Measurements from ENCODE around the gene CCAR1.

CCAR1 gene, protein sequence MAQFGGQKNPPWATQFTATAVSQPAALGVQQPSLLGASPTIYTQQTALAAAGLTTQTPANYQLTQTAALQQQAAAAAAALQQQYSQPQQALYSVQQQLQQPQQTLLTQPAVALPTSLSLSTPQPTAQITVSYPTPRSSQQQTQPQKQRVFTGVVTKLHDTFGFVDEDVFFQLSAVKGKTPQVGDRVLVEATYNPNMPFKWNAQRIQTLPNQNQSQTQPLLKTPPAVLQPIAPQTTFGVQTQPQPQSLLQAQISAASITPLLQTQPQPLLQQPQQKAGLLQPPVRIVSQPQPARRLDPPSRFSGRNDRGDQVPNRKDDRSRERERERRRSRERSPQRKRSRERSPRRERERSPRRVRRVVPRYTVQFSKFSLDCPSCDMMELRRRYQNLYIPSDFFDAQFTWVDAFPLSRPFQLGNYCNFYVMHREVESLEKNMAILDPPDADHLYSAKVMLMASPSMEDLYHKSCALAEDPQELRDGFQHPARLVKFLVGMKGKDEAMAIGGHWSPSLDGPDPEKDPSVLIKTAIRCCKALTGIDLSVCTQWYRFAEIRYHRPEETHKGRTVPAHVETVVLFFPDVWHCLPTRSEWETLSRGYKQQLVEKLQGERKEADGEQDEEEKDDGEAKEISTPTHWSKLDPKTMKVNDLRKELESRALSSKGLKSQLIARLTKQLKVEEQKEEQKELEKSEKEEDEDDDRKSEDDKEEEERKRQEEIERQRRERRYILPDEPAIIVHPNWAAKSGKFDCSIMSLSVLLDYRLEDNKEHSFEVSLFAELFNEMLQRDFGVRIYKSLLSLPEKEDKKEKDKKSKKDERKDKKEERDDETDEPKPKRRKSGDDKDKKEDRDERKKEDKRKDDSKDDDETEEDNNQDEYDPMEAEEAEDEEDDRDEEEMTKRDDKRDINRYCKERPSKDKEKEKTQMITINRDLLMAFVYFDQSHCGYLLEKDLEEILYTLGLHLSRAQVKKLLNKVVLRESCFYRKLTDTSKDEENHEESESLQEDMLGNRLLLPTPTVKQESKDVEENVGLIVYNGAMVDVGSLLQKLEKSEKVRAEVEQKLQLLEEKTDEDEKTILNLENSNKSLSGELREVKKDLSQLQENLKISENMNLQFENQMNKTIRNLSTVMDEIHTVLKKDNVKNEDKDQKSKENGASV

GRCh38 chr10:68720793-68721672 lies at the start of gene CCAR1:
CCAR1 (plus strand) TSS chr10:68721239; CDS start chr10:68722505, 1,266 bp downstream.
- TF ChIP-seq, protein P1, sequence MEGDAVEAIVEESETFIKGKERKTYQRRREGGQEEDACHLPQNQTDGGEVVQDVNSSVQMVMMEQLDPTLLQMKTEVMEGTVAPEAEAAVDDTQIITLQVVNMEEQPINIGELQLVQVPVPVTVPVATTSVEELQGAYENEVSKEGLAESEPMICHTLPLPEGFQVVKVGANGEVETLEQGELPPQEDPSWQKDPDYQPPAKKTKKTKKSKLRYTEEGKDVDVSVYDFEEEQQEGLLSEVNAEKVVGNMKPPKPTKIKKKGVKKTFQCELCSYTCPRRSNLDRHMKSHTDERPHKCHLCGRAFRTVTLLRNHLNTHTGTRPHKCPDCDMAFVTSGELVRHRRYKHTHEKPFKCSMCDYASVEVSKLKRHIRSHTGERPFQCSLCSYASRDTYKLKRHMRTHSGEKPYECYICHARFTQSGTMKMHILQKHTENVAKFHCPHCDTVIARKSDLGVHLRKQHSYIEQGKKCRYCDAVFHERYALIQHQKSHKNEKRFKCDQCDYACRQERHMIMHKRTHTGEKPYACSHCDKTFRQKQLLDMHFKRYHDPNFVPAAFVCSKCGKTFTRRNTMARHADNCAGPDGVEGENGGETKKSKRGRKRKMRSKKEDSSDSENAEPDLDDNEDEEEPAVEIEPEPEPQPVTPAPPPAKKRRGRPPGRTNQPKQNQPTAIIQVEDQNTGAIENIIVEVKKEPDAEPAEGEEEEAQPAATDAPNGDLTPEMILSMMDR (IDR thresholded peaks at IDR 0.05): no peak

- TF ChIP-seq, protein P1 (IDR thresholded peaks at IDR 0.05): no peak
Measured at GRCh38 chr10:68684413-68684812, 36.6 kb upstream of the CCAR1 start.

DNA sequence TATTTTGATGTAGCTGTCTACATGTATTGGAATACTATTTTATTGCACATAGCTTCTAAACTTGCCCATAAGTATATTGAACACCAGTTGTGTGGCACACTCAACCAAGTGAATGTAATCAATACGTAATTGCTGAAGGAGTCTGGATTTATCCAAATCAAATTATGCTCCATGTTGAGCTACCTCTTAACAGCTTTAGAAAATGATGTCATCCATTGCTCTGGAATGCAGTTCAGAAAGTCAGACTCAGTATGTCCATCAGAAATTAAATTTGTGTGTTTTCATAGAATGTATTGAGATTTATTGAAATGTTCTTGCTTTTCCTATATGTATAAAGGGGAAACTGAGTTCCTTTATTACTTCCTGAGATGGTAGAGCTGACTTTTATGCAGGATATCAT lies 25.0 kb upstream of the CCAR1 start:
- TF ChIP-seq, protein P1 (IDR thresholded peaks at IDR 0.05): no peak

GRCh38 chr10:68697106-68697505 lies 23.9 kb upstream of the CCAR1 start:
- TF ChIP-seq, protein P1 (IDR thresholded peaks at IDR 0.05): no peak

GRCh38 chr10:68700197-68700596 lies 20.8 kb upstream of the CCAR1 start:
- TF ChIP-seq, protein P1 (IDR thresholded peaks at IDR 0.05): no peak

DNA sequence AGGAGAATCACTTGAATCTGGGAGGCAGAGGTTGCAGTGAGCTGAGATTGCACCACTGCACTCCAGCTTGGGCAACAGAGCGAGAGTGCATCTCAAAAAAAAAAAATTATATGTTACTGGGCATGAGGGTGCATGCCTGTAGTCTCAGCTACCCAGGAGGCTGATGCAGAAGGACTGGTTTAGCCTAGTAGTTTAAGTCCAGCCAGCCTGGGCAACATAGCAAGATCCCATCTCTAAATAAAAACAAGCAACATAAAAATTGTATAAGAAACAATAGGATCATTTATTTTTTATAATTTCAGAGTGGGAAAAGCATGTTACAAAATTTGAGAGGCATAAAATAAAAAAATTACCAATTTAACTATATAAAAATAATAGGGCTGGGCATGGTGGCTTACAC lies 15.5 kb upstream of the CCAR1 start:
- TF ChIP-seq, protein P1 (IDR thresholded peaks at IDR 0.05): no peak
